Activated CD4-positive, alpha-beta T cell treated with anti-CD3 and anti-CD28 coated beads, Interleukin-2, Interleukin-6, amounts not matched to agents 100 ng/mL and 50 ng/mL, durations not matched to agents 16 hours and 8 hours (primary cell): Measurements from ENCODE around the gene TOMT.
"Not testable (repeated sequence)": the region's sequence is repeated elsewhere in the genome, so short reads cannot be mapped to it uniquely, and the experiment has no call there.

ENCODE experiments used
- DNase-seq: peaks from one replicate; pipeline ENCODE4 v3.0.0-alpha.2; 2020

The TOMT gene

GRCh38 chr11:72127923-72128322, 22.2 kb downstream of the TOMT start:
- no peak for DNase-seq

GRCh38 chr11:72129381-72129780, 23.7 kb downstream of the TOMT start:
- no peak for DNase-seq

GRCh38 chr11:72132646-72133045, 26.9 kb downstream of the TOMT start:
- DNase-seq = no peak

DNA sequence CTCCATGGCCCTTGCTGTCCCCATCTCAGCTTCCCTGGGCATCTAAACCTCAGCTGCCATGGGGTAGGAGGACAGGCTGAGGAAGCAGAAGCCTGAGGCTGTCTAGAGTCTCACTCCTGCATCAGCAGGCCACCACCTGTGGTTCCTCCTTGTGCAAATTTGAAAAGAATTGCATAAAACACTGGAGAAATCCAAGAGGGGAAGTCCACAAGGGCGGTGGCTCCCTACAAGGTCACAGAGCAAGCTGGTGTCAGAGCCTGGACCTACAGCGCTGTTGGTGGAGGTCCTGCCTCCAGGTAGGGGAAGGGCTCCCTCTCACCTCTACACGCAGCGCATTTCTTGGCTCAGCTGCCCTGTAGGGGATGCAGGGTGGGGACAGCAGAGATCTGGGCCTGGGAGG, 29.7 kb downstream of the TOMT start, which contains the start of gene FOLR3:
FOLR3 (plus strand) TSS at position 253 of the 400 bp plus-strand sequence. CDS start 228 bp downstream, outside the sequence.
- not testable (repeated sequence) for DNase-seq

- no peak for DNase-seq
These were observed 30.4 kb downstream of the TOMT start for GRCh38 chr11:72135891-72136683.

- no peak for DNase-seq
These were observed 31.0 kb downstream of the TOMT start for GRCh38 chr11:72136684-72137262.

- no peak for DNase-seq
These were observed 33.2 kb downstream of the TOMT start for GRCh38 chr11:72138821-72139390.

DNA sequence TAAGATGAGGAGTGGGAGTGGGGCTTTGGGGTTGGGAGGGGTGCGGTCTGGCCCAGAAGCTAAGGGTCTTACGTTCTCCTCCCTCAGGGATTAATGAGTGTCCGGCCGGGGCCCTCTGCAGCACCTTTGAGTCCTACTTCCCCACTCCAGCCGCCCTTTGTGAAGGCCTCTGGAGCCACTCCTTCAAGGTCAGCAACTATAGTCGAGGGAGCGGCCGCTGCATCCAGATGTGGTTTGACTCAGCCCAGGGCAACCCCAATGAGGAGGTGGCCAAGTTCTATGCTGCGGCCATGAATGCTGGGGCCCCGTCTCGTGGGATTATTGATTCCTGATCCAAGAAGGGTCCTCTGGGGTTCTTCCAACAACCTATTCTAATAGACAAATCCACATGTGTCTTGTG, 33.8 kb downstream of the TOMT start:
- no peak for DNase-seq

DNA sequence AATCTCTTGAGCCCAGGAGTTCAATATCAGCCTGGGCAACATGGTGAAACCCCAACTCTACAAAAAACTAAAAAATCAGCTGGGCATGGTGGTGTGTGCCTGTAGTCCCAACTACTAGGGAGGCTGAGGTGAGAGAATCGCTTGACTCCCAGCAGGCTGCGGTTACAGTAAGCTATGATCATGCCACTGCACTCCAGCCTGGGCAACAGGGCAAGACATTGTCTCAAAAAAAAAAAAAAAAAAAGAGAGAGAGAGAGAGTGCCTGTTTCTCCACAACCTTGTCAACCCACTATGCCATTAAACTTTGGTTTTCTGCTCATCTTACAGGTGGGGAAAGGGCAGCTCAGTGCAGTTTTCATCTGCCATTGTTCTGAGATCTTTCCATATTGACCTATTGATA, 34.9 kb downstream of the TOMT start:
- DNase-seq = no peak

GRCh38 chr11:72141066-72141465, 35.3 kb downstream of the TOMT start:
- peak; percentile 88 for DNase-seq

GRCh38 chr11:72142086-72142485, 36.4 kb downstream of the TOMT start:
- DNase-seq = not testable (repeated sequence)

- not testable (repeated sequence) for DNase-seq
These were observed 36.8 kb downstream of the TOMT start for GRCh38 chr11:72142543-72142942.

DNA sequence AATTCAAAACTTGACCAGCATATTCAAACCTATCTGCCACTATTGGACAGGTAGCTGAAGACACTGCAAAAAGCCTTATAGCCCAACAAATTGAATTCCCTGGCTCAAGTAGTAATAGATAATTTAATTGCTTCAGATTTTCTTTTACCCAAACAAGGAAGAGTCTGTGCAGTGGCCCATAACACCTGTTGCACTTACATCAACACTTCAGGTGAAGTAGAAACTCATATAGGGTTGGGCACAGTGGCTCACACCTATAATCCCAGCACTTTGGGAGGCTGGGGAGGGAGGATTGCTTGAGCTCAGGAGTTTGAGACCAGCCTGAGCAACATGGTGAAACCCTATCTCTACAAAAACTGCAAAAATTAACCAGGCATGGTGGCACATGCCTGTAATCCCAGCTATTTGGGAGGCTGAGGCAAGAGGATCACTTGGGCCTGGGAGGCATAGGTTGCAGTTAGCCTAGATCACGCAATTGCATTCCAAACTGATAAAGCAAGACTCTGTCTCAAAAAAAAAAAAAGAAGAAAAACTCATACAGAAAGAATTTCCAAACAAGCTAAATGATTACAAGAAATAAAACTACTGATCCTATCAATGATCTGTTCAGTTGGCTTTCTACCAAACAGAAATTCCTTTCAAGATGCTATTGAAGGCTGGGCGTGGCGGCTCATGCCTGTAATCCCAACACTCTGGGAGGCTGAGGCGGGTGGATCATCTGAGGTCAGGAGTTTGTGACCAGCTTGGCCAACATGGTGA, 39.3 kb downstream of the TOMT start:
- no peak for DNase-seq

DNA sequence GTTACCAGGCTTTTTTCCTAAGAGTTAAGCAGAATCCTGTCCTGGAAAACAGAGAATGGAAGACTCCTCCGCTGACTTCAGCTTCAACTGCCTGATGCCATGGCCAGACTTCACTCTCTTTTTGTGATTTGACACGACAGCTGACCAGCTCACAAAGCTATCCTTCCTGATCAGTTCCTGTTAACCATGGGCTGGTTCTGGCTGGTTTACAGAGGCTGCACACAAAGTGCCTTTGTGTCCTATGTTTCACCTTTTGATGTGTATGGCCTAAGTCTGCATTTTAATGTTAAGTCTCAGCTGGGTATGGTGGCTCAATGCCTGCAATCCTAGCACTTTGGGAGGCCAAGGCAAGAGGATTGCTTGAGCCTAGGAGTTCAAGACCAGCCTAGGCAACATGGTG, 40.9 kb downstream of the TOMT start:
- no peak for DNase-seq

GRCh38 chr11:72150882-72151281, 45.2 kb downstream of the TOMT start:
- DNase-seq = no peak

- DNase-seq = not testable (repeated sequence)
These were observed 48.1 kb downstream of the TOMT start for GRCh38 chr11:72153874-72154273.

DNA sequence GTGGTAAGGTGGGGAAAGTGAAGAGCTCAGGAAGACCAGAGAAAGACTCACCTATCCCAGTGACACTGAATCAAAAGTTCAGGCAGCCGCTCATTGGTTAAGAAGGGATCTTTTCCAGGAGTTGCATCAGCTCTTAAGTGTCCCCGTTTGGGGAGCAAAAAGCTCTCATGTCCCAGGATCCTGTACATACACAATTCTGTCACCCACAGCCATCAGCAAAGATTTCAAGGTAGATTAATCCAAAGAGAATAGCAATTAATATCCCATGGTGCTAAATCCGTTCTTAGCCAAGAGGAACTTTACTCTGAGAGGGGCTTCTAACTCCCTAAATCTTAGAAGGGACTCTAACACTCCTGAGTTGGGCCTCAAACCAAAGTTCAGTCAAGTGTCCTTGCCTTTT, 49.1 kb downstream of the TOMT start:
- no peak for DNase-seq

GRCh38 chr11:72155751-72156150, 50.0 kb downstream of the TOMT start:
- DNase-seq = no peak

GRCh38 chr11:72157131-72157530, 51.4 kb downstream of the TOMT start:
- DNase-seq = no peak
